ENCODE measurements around the gene VPS26B.
A peak's percentile ranks its signal among the peaks of the same experiment; 100 is the strongest.

VPS26B gene

GRCh38 chr11:134206185-134206584, 18.3 kb upstream of the VPS26B start:
- Histone ChIP-seq H3K27me3 (replicated peaks; ENCODE audit: control insufficient read depth, insufficient read depth, low read length, poor library complexity, severe bottlenecking) (no peaks in the 10 kb centered on the region), H3K27ac (ENCODE audit: insufficient read depth, low read length, poor library complexity, severe bottlenecking) (no peak overlapping the region), H3K4me3 (ENCODE audit: insufficient read depth, low read depth, low read length, poor library complexity, severe bottlenecking) (no peak overlapping the region), H3K4me1 (ENCODE audit: control insufficient read depth, insufficient read depth, low read length, poor library complexity, severe bottlenecking) (no peaks in the 10 kb centered on the region), H3K36me3 (ENCODE audit: control insufficient read depth, insufficient read depth, low read length) (peaks cover 38% of the 10 kb centered on the region), H3K9me3 (ENCODE audit: control insufficient read depth, low read length) (no peaks in the 10 kb centered on the region)
- DNase-seq: no peak

GRCh38 chr11:134207538-134208239, 16.8 kb upstream of the VPS26B start:
- no peaks in the 10 kb centered on the region for H3K4me1 ChIP-seq (ENCODE audit: control insufficient read depth, insufficient read depth, low read length, poor library complexity, severe bottlenecking)
- peak; percentile 19 to 47 (median 32) for DNase-seq
- peaks cover 25% of the 10 kb centered on the region for H3K36me3 ChIP-seq (ENCODE audit: control insufficient read depth, insufficient read depth, low read length)
- H3K9me3 ChIP-seq (ENCODE audit: control insufficient read depth, low read length): no peaks in the 10 kb centered on the region
- no peaks in the 10 kb centered on the region for H3K27me3 ChIP-seq (replicated peaks; ENCODE audit: control insufficient read depth, insufficient read depth, low read length, poor library complexity, severe bottlenecking)
- H3K27ac ChIP-seq (ENCODE audit: insufficient read depth, low read length, poor library complexity, severe bottlenecking): no peak overlapping the region
- H3K4me3 ChIP-seq (ENCODE audit: insufficient read depth, low read depth, low read length, poor library complexity, severe bottlenecking): no peak overlapping the region

- Histone ChIP-seq H3K36me3 (ENCODE audit: control insufficient read depth, insufficient read depth, low read length) (peaks cover 7% of the 10 kb centered on the region), H3K9me3 (ENCODE audit: control insufficient read depth, low read length) (no peaks in the 10 kb centered on the region), H3K27ac (ENCODE audit: insufficient read depth, low read length, poor library complexity, severe bottlenecking) (no peak overlapping the region), H3K4me1 (ENCODE audit: control insufficient read depth, insufficient read depth, low read length, poor library complexity, severe bottlenecking) (no peaks in the 10 kb centered on the region), H3K4me3 (ENCODE audit: insufficient read depth, low read depth, low read length, poor library complexity, severe bottlenecking) (no peak overlapping the region), H3K27me3 (replicated peaks; ENCODE audit: control insufficient read depth, insufficient read depth, low read length, poor library complexity, severe bottlenecking) (no peaks in the 10 kb centered on the region)
- no peak for DNase-seq
Measured at GRCh38 chr11:134215836-134216235, 8.6 kb upstream of the VPS26B start.

GRCh38 chr11:134216816-134217215, 7.7 kb upstream of the VPS26B start:
- Histone ChIP-seq H3K9me3 (ENCODE audit: control insufficient read depth, low read length) (no peaks in the 10 kb centered on the region), H3K4me1 (ENCODE audit: control insufficient read depth, insufficient read depth, low read length, poor library complexity, severe bottlenecking) (no peaks in the 10 kb centered on the region), H3K36me3 (ENCODE audit: control insufficient read depth, insufficient read depth, low read length) (peaks cover 7% of the 10 kb centered on the region), H3K27me3 (replicated peaks; ENCODE audit: control insufficient read depth, insufficient read depth, low read length, poor library complexity, severe bottlenecking) (no peaks in the 10 kb centered on the region), H3K27ac (ENCODE audit: insufficient read depth, low read length, poor library complexity, severe bottlenecking) (no peak overlapping the region), H3K4me3 (ENCODE audit: insufficient read depth, low read depth, low read length, poor library complexity, severe bottlenecking) (no peak overlapping the region)
- DNase-seq: no peak

GRCh38 chr11:134223121-134223520, 1.4 kb upstream of the VPS26B start:
- H3K9me3 ChIP-seq (ENCODE audit: control insufficient read depth, low read length): no peaks in the 10 kb centered on the region
- no peak for DNase-seq
- H3K27ac ChIP-seq (ENCODE audit: insufficient read depth, low read length, poor library complexity, severe bottlenecking): peak overlapping the region; percentile 92
- peak overlapping the region; percentile 79 for H3K4me3 ChIP-seq (ENCODE audit: insufficient read depth, low read depth, low read length, poor library complexity, severe bottlenecking)
- H3K4me1 ChIP-seq (ENCODE audit: control insufficient read depth, insufficient read depth, low read length, poor library complexity, severe bottlenecking): peaks cover 32% of the 10 kb centered on the region
- no peaks in the 10 kb centered on the region for H3K27me3 ChIP-seq (replicated peaks; ENCODE audit: control insufficient read depth, insufficient read depth, low read length, poor library complexity, severe bottlenecking)
- H3K36me3 ChIP-seq (ENCODE audit: control insufficient read depth, insufficient read depth, low read length): peaks cover 7% of the 10 kb centered on the region

- DNase-seq: peak in 2 of 3 donors; percentile 30 to 41
- Histone ChIP-seq H3K27ac (ENCODE audit: insufficient read depth, low read length, poor library complexity, severe bottlenecking) (peak overlapping the region; percentile 92), H3K36me3 (ENCODE audit: control insufficient read depth, insufficient read depth, low read length) (no peaks in the 10 kb centered on the region)
Measured at GRCh38 chr11:134224710-134225664, 516 bp downstream of the VPS26B start.

GRCh38 chr11:134226806-134227325, 2.4 kb downstream of the VPS26B start:
- Histone ChIP-seq H3K36me3 (ENCODE audit: control insufficient read depth, insufficient read depth, low read length) (no peaks in the 10 kb centered on the region), H3K4me3 (ENCODE audit: insufficient read depth, low read depth, low read length, poor library complexity, severe bottlenecking) (no peak overlapping the region), H3K9me3 (ENCODE audit: control insufficient read depth, low read length) (no peaks in the 10 kb centered on the region), H3K27ac (ENCODE audit: insufficient read depth, low read length, poor library complexity, severe bottlenecking) (no peak overlapping the region), H3K4me1 (ENCODE audit: control insufficient read depth, insufficient read depth, low read length, poor library complexity, severe bottlenecking) (peaks cover 47% of the 10 kb centered on the region), H3K27me3 (replicated peaks; ENCODE audit: control insufficient read depth, insufficient read depth, low read length, poor library complexity, severe bottlenecking) (no peaks in the 10 kb centered on the region)
- DNase-seq: no peak

More at GRCh38 chr11:134224710-134225664, 516 bp downstream of the VPS26B start:
- Histone ChIP-seq H3K9me3 (ENCODE audit: control insufficient read depth, low read length) (no peaks in the 10 kb centered on the region), H3K4me1 (ENCODE audit: control insufficient read depth, insufficient read depth, low read length, poor library complexity, severe bottlenecking) (peaks cover 39% of the 10 kb centered on the region), H3K4me3 (ENCODE audit: insufficient read depth, low read depth, low read length, poor library complexity, severe bottlenecking) (peak overlapping the region; percentile 79), H3K27me3 (replicated peaks; ENCODE audit: control insufficient read depth, insufficient read depth, low read length, poor library complexity, severe bottlenecking) (no peaks in the 10 kb centered on the region)

- peaks cover 43% of the 10 kb centered on the region for H3K4me1 ChIP-seq (ENCODE audit: control insufficient read depth, insufficient read depth, low read length, poor library complexity, severe bottlenecking)
- H3K27me3 ChIP-seq (replicated peaks; ENCODE audit: control insufficient read depth, insufficient read depth, low read length, poor library complexity, severe bottlenecking): no peaks in the 10 kb centered on the region
- no peaks in the 10 kb centered on the region for H3K36me3 ChIP-seq (ENCODE audit: control insufficient read depth, insufficient read depth, low read length)
- no peak overlapping the region for H3K4me3 ChIP-seq (ENCODE audit: insufficient read depth, low read depth, low read length, poor library complexity, severe bottlenecking)
- H3K9me3 ChIP-seq (ENCODE audit: control insufficient read depth, low read length): no peaks in the 10 kb centered on the region
- H3K27ac ChIP-seq (ENCODE audit: insufficient read depth, low read length, poor library complexity, severe bottlenecking): no peak overlapping the region
- no peak for DNase-seq
Measured at GRCh38 chr11:134228625-134229024, 4.2 kb downstream of the VPS26B start.

- Histone ChIP-seq H3K27me3 (replicated peaks; ENCODE audit: control insufficient read depth, insufficient read depth, low read length, poor library complexity, severe bottlenecking) (no peaks in the 10 kb centered on the region), H3K27ac (ENCODE audit: insufficient read depth, low read length, poor library complexity, severe bottlenecking) (no peak overlapping the region), H3K4me1 (ENCODE audit: control insufficient read depth, insufficient read depth, low read length, poor library complexity, severe bottlenecking) (peaks cover 43% of the 10 kb centered on the region), H3K4me3 (ENCODE audit: insufficient read depth, low read depth, low read length, poor library complexity, severe bottlenecking) (no peak overlapping the region), H3K36me3 (ENCODE audit: control insufficient read depth, insufficient read depth, low read length) (no peaks in the 10 kb centered on the region), H3K9me3 (ENCODE audit: control insufficient read depth, low read length) (no peaks in the 10 kb centered on the region)
- DNase-seq: no peak
Measured at GRCh38 chr11:134229126-134229790, 4.8 kb downstream of the VPS26B start.

Data from effector memory CD4-positive, alpha-beta T cell (primary cell).